GM12878 (cell line): ENCODE measurements around the gene RSPO4.

Source experiments
- E2F4 ChIP-seq: IDR thresholded peaks from 2 replicates; pipeline ENCODE4 v1.6.1; 2012; ENCODE audit warnings: low read depth, low read length, improper control_type of control experiment
- EZH2 ChIP-seq: IDR thresholded peaks from 2 replicates; pipeline ENCODE4 v1.6.1; 2012; ENCODE audit warnings: low read depth, mild to moderate bottlenecking, control low read depth, inconsistent platforms, low read length, borderline replicate concordance; ENCODE audit not compliant: control insufficient read depth
- MAX ChIP-seq: IDR thresholded peaks from 2 replicates; pipeline ENCODE4 v1.6.1; 2012; ENCODE audit warnings: low read depth, low read length, improper control_type of control experiment
- MTA3 ChIP-seq: IDR thresholded peaks from 2 replicates; pipeline ENCODE4 v1.6.1; 2012; ENCODE audit warnings: low read length, inconsistent platforms, borderline replicate concordance
- POLR2AphosphoS5 ChIP-seq: IDR thresholded peaks from 2 replicates; pipeline ENCODE4 v1.6.1; 2011; ENCODE audit warnings: mild to moderate bottlenecking, low read length, inconsistent platforms
- RELB ChIP-seq: fragments of 450-650 bp; IDR thresholded peaks from 2 replicates; pipeline ENCODE4 v1.6.1; 2017; ENCODE audit warnings: low read depth, mild to moderate bottlenecking, moderate library complexity
- TAF1 ChIP-seq: IDR thresholded peaks from 2 replicates; pipeline ENCODE4 v1.6.1; 2011; ENCODE audit warnings: mild to moderate bottlenecking, low read depth, low read length, borderline replicate concordance

- TF ChIP-seq RELB: no peak
- no peak for TF ChIP-seq E2F4
- no peak for TF ChIP-seq EZH2
- TF ChIP-seq MTA3: no peak
- TF ChIP-seq MAX: no peak
- TF ChIP-seq TAF1: no peak
- TF ChIP-seq POLR2AphosphoS5: no peak
These were observed 46.5 kb downstream of the RSPO4 start for GRCh38 chr20:955656-956055.
